Measurements from ENCODE around the gene PIK3C2B. TPM values are rescaled to one million over a fixed set of nuclear protein-coding genes. Genes with fewer than 3 reads are reported as not detected.

PIK3C2B gene
- total RNA-seq, 3 donors from 2014 or later (not counting 1 experiment from before 2014, with no cell fraction given): 18.1 to 34.8 (median 29.5) TPM

GRCh38 chr1:204455831-204456145 is 38.8 kb downstream of the PIK3C2B start:
- DNase-seq: no peak
- H3K36me3 Mint-ChIP-seq: no peaks in the 10 kb centered on the region
- H3K4me3 Mint-ChIP-seq: no peak overlapping the region
- H3K27me3 Mint-ChIP-seq (ENCODE audit: low read depth in 2 of 2): no peaks in the 10 kb centered on the region
- peaks cover 10 to 15% of the 10 kb centered on the region in 2 donors for H3K4me1 Mint-ChIP-seq
- ATAC-seq: no peak
- H3K36me3 ChIP-seq (ENCODE audit: control insufficient read depth, insufficient read depth, low read length): peaks cover 27% of the 10 kb centered on the region
- TF ChIP-seq CTCF (IDR thresholded peaks at IDR 0.05): no peak
- H3K9me3 Mint-ChIP-seq: no peaks in the 10 kb centered on the region
- 96% methylated on average over 9 of the region's 9 CpGs for WGBS (ENCODE audit: insufficient coverage)
- no peak overlapping the region for H3K27ac ChIP-seq (ENCODE audit: low read length)
- intact Hi-C loops (cut with micrococcal nuclease): no loop called here
- H3K4me1 ChIP-seq (ENCODE audit: control insufficient read depth, insufficient read depth, low read length): peaks cover 27% of the 10 kb centered on the region
- no peaks in the 10 kb centered on the region for H3K9me3 ChIP-seq (ENCODE audit: control insufficient read depth, insufficient read depth, low read length)
- no peak overlapping the region for H3K27ac Mint-ChIP-seq
- H3K4me3 ChIP-seq (ENCODE audit: low read length): no peak overlapping the region
- no peaks in the 10 kb centered on the region for H3K27me3 ChIP-seq (ENCODE audit: control insufficient read depth, insufficient read depth, low read length)

GRCh38 chr1:204455063-204455830 is 39.4 kb downstream of the PIK3C2B start:
- Histone ChIP-seq H3K4me1 (ENCODE audit: control insufficient read depth, insufficient read depth, low read length) (peaks cover 23% of the 10 kb centered on the region), H3K4me3 (ENCODE audit: low read length) (no peak overlapping the region), H3K36me3 (ENCODE audit: control insufficient read depth, insufficient read depth, low read length) (peaks cover 22% of the 10 kb centered on the region), H3K9me3 (ENCODE audit: control insufficient read depth, insufficient read depth, low read length) (no peaks in the 10 kb centered on the region), H3K27me3 (ENCODE audit: control insufficient read depth, insufficient read depth, low read length) (no peaks in the 10 kb centered on the region), H3K27ac (ENCODE audit: low read length) (no peak overlapping the region)
- no peak for DNase-seq
- Mint-ChIP-seq H3K36me3 (no peaks in the 10 kb centered on the region), H3K4me1 (peaks cover 10% of the 10 kb centered on the region in 2 donors), H3K27ac (peak overlapping the region in 1 of 2 donors; percentile 29), H3K27me3 (ENCODE audit: low read depth in 2 of 2) (no peaks in the 10 kb centered on the region), H3K4me3 (no peak overlapping the region), H3K9me3 (no peaks in the 10 kb centered on the region)
- no peak for TF ChIP-seq CTCF (IDR thresholded peaks at IDR 0.05)
- no peak for ATAC-seq
- WGBS (ENCODE audit: insufficient coverage): 93% methylated on average over 15 of the region's 18 CpGs
- intact Hi-C loops (cut with micrococcal nuclease): no loop called here

- peaks cover 10% of the 10 kb centered on the region in 2 donors for H3K4me1 Mint-ChIP-seq
- no peak for DNase-seq
- intact Hi-C loops (cut with micrococcal nuclease): no loop called here
These were observed 40.1 kb downstream of the PIK3C2B start for GRCh38 chr1:204454476-204454875.

More at GRCh38 chr1:204454476-204454875, 40.1 kb downstream of the PIK3C2B start:
- H3K36me3 ChIP-seq (ENCODE audit: control insufficient read depth, insufficient read depth, low read length): peaks cover 14% of the 10 kb centered on the region
- H3K9me3 ChIP-seq (ENCODE audit: control insufficient read depth, insufficient read depth, low read length): no peaks in the 10 kb centered on the region
- Mint-ChIP-seq H3K27ac (peak overlapping the region in 1 of 2 donors; percentile 29), H3K36me3 (no peaks in the 10 kb centered on the region), H3K9me3 (no peaks in the 10 kb centered on the region), H3K4me3 (no peak overlapping the region), H3K27me3 (ENCODE audit: low read depth in 2 of 2) (no peaks in the 10 kb centered on the region)
- peaks cover 17% of the 10 kb centered on the region for H3K4me1 ChIP-seq (ENCODE audit: control insufficient read depth, insufficient read depth, low read length)
- no peaks in the 10 kb centered on the region for H3K27me3 ChIP-seq (ENCODE audit: control insufficient read depth, insufficient read depth, low read length)
- H3K4me3 ChIP-seq (ENCODE audit: low read length): no peak overlapping the region
- WGBS (ENCODE audit: insufficient coverage): 96% methylated on average over 4 of the region's 4 CpGs
- TF ChIP-seq CTCF (IDR thresholded peaks at IDR 0.05): no peak
- no peak overlapping the region for H3K27ac ChIP-seq (ENCODE audit: low read length)
- no peak for ATAC-seq

All from natural killer cell (primary cell).